ENCODE results near the gene MORF4L1. TPM values are rescaled to one million over a fixed set of nuclear protein-coding genes. Genes with fewer than 3 reads are reported as not detected.
A peak's percentile ranks its signal among the peaks of the same experiment; 100 is the strongest.
"Not testable (repeated sequence)": the region's sequence is repeated elsewhere in the genome, so short reads cannot be mapped to it uniquely, and the experiment has no call there.

Gene MORF4L1
- total and polyA plus RNA-seq, 3 donors from 2014 or later, result 413 to 1,132 (median 414) TPM

GRCh38 chr15:78868366-78868765 lies 4.3 kb upstream of the MORF4L1 start:
- no peak overlapping the region for H3K4me3 ChIP-seq
- no peaks in the 10 kb centered on the region for H3K4me1 ChIP-seq
- no peaks in the 10 kb centered on the region for H3K36me3 ChIP-seq (ENCODE audit: low read depth, missing control alignments)
- intact Hi-C loops (cut with DNase I; ENCODE audit: low total_unique reads), result no loop called here
- H3K27me3 ChIP-seq, result no peaks in the 10 kb centered on the region
- H3K27ac ChIP-seq, result no peak overlapping the region
- WGBS, 2 donors, result 94 to 98% methylated on average over 3 of the region's 3 CpGs
- H3K9me3 ChIP-seq, result no peaks in the 10 kb centered on the region
- no peak for DNase-seq
- TF ChIP-seq POLR2A (IDR thresholded peaks at IDR 0.05) (no peak), CTCF (IDR thresholded peaks at IDR 0.05) (no peak)

GRCh38 chr15:78871483-78872127 lies 1.1 kb upstream of the MORF4L1 start:
- H3K27me3 ChIP-seq; H3K36me3 ChIP-seq (ENCODE audit: low read depth, missing control alignments); intact Hi-C loops (cut with DNase I; ENCODE audit: low total_unique reads); H3K9me3 ChIP-seq; DNase-seq: not testable (repeated sequence)
- Histone ChIP-seq H3K4me3 (peak overlapping the region; percentile 88 to 100), H3K4me1 (peaks cover 18% of the 10 kb centered on the region), H3K27ac (peak overlapping the region; percentile 100)
- 54 to 66% methylated on average over 24 of the region's 24 CpGs for WGBS, 2 donors

- Histone ChIP-seq H3K27ac (peak overlapping the region; percentile 100), H3K4me3 (peak overlapping the region; percentile 88 to 100), H3K36me3 (ENCODE audit: low read depth, missing control alignments) (no peaks in the 10 kb centered on the region), H3K9me3 (no peaks in the 10 kb centered on the region), H3K4me1 (peaks cover 33% of the 10 kb centered on the region), H3K27me3 (no peaks in the 10 kb centered on the region)
- intact Hi-C loops (cut with DNase I; ENCODE audit: low total_unique reads), result no loop called here
- TF ChIP-seq CTCF (IDR thresholded peaks at IDR 0.05) (peak in 1 of 3 experiments; percentile 12), POLR2A (IDR thresholded peaks at IDR 0.05) (no peak)
- DNase-seq, result peak; percentile 89
- 0% methylated on average over 56 to 60 of the region's 75 CpGs for WGBS, 2 donors
These were observed 492 bp downstream of the MORF4L1 start for GRCh38 chr15:78872972-78873792.

- intact Hi-C loops (cut with DNase I; ENCODE audit: low total_unique reads), result no loop called here
- Histone ChIP-seq H3K9me3 (no peaks in the 10 kb centered on the region), H3K27me3 (no peaks in the 10 kb centered on the region), H3K4me1 (peaks cover 42% of the 10 kb centered on the region), H3K27ac (peak overlapping the region; percentile 100), H3K4me3 (peak overlapping the region; percentile 88 to 100), H3K36me3 (ENCODE audit: low read depth, missing control alignments) (no peaks in the 10 kb centered on the region)
- peak; percentile 63 for DNase-seq
- TF ChIP-seq POLR2A (IDR thresholded peaks at IDR 0.05) (no peak), CTCF (IDR thresholded peaks at IDR 0.05) (no peak)
- 0 to 1% methylated on average over 38 of the region's 38 CpGs for WGBS, 2 donors
These were observed 1.4 kb downstream of the MORF4L1 start for GRCh38 chr15:78873793-78874765.
